Smooth muscle cell (in vitro differentiated cells): ENCODE results near the gene SLC27A3. TPM values are rescaled to one million over a fixed set of nuclear protein-coding genes. Genes with fewer than 3 reads are reported as not detected.
A peak's percentile ranks its signal among the peaks of the same experiment; 100 is the strongest.

Source experiments
- DNase-seq: peaks from one replicate; lab custom pipeline; 2025; ENCODE audit not compliant: unreplicated experiment; lab: John Stamatoyannopoulos, UW
- H2AFZ ChIP-seq: fragments of 200-600 bp; sonication (generic); 2 replicates; pipeline ENCODE4 v1.6.0; 2016; ENCODE audit warnings: antibody characterized with exemption, low read depth, mild to moderate bottlenecking
- H3F3A ChIP-seq: fragments of 200-600 bp; sonication (generic); 2 replicates; pipeline ENCODE4 v1.6.0; 2017; ENCODE audit warnings: antibody characterized with exemption, low read depth
- H3K27ac ChIP-seq: fragments of 200-600 bp; sonication (generic); 2 replicates; pipeline ENCODE4 v1.5.1; 2016; ENCODE audit warnings: low read depth, mild to moderate bottlenecking
- H3K27me3 ChIP-seq: fragments of 200-600 bp; sonication (generic); 2 replicates; pipeline ENCODE4 v1.6.1; 2016; ENCODE audit warnings: low read depth, mild to moderate bottlenecking
- H3K36me3 ChIP-seq: fragments of 200-600 bp; sonication (generic); 2 replicates; pipeline ENCODE4 v1.5.1; 2016; ENCODE audit warnings: low read depth
- H3K4me1 ChIP-seq: fragments of 200-600 bp; sonication (generic); 2 replicates; pipeline ENCODE4 v1.5.1; 2016; ENCODE audit warnings: low read depth
- H3K4me2 ChIP-seq: fragments of 200-600 bp; sonication (generic); 2 replicates; pipeline ENCODE4 v1.6.0; 2016; ENCODE audit warnings: mild to moderate bottlenecking
- H3K4me3 ChIP-seq: fragments of 200-600 bp; sonication (generic); 2 replicates; pipeline ENCODE4 v1.5.1; 2016; ENCODE audit warnings: mild to moderate bottlenecking
- H3K79me2 ChIP-seq: fragments of 200-600 bp; sonication (generic); 2 replicates; pipeline ENCODE4 v1.6.0; 2016; ENCODE audit warnings: low read depth, mild to moderate bottlenecking
- H3K9ac ChIP-seq: fragments of 200-600 bp; sonication (generic); 2 replicates; pipeline ENCODE4 v1.6.0; 2016; ENCODE audit warnings: low read depth
- H3K9me3 ChIP-seq: fragments of 200-600 bp; sonication (generic); replicated peaks from 2 replicates; pipeline ENCODE4 v1.5.1; 2016; ENCODE audit warnings: low read depth
- H4K20me1 ChIP-seq: fragments of 200-600 bp; sonication (generic); 2 replicates; pipeline ENCODE4 v1.6.0; 2016; ENCODE audit warnings: low read depth
- WGBS: methylation state at CpG from one replicate; pipeline ENCODE4 v1.1.7; 2016; ENCODE audit warnings: low lambda C conversion rate; 5-methylcytosine and 5-hydroxymethylcytosine counted together
- polyA plus RNA-seq: library from polyadenylated mRNA; unstranded; fragments of >200 nt; fragmentation: Nextera tagmentation; extraction: Ambion mirVana; gene quantifications from 2 replicates; pipeline ENCODE4 v1.2.1, GENCODE V29; 2016
- total RNA-seq: library from RNA; depleted of rRNA; stranded (reverse); fragments of >200 nt; gene quantifications from 2 replicates; pipeline ENCODE4 v1.2.3, GENCODE V29; 2014
- TF ChIP-seq, protein P1 (sequence below): fragments of 200-600 bp; sonication (generic); IDR thresholded peaks from 2 replicates; pipeline ENCODE4 v1.5.1; 2017; ENCODE audit warnings: borderline replicate concordance, mild to moderate bottlenecking, antibody characterized with exemption; ENCODE audit not compliant: insufficient read depth, poor library complexity, severe bottlenecking

Gene SLC27A3
- total and polyA plus RNA-seq, 2 experiments from 2014 or later = 21.3 to 41.0 TPM

DNA sequence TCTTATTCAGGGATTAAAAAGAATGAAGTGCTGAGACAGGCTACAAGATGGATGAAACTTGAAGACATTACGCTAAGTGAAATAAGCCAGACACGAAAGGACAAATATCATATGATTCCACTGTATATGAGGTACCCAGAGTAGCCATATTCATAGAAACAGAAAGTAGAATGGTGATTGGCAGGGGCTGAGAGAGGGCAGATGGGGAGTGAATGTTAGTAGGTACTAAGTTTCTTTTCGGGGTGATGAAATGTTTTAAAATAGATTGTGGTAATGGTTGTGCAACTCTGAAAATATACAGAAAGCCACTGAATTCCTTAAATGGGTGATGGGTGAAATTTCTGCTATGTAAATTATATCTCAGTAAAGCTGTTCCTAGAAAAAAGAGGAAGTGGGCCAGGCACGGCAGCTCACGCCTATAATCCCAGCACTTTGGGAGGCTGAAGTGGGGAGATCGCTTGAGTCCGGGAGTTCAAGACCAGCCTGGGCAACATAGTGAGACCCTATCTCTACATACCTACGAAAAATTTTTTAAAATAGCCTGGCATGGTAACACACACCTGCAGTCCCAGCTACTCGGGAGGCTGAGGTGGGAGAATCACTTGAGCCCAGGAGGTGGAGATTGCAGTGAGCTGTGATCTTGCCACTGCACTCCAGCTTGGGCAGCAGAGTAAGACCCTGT, 15.9 kb downstream of the SLC27A3 start:
- Histone ChIP-seq H4K20me1 (no peaks in the 10 kb centered on the region), H3K4me1 (peaks cover 23% of the 10 kb centered on the region), H3K9ac (peak overlapping the region; percentile 92), H2AFZ (no peak overlapping the region), H3K79me2 (peaks cover 19% of the 10 kb centered on the region), H3K9me3 (no peaks in the 10 kb centered on the region), H3K27me3 (no peaks in the 10 kb centered on the region), H3K36me3 (no peaks in the 10 kb centered on the region), H3F3A (peaks cover 9% of the 10 kb centered on the region), H3K4me2 (peak overlapping the region; percentile 88), H3K27ac (peak overlapping the region; percentile 98), H3K4me3 (peak overlapping the region; percentile 46)
- TF ChIP-seq, protein P1, sequence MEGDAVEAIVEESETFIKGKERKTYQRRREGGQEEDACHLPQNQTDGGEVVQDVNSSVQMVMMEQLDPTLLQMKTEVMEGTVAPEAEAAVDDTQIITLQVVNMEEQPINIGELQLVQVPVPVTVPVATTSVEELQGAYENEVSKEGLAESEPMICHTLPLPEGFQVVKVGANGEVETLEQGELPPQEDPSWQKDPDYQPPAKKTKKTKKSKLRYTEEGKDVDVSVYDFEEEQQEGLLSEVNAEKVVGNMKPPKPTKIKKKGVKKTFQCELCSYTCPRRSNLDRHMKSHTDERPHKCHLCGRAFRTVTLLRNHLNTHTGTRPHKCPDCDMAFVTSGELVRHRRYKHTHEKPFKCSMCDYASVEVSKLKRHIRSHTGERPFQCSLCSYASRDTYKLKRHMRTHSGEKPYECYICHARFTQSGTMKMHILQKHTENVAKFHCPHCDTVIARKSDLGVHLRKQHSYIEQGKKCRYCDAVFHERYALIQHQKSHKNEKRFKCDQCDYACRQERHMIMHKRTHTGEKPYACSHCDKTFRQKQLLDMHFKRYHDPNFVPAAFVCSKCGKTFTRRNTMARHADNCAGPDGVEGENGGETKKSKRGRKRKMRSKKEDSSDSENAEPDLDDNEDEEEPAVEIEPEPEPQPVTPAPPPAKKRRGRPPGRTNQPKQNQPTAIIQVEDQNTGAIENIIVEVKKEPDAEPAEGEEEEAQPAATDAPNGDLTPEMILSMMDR = no peak
- DNase-seq = no peak
- 43% methylated on average over 9 of the region's 9 CpGs for WGBS

DNA sequence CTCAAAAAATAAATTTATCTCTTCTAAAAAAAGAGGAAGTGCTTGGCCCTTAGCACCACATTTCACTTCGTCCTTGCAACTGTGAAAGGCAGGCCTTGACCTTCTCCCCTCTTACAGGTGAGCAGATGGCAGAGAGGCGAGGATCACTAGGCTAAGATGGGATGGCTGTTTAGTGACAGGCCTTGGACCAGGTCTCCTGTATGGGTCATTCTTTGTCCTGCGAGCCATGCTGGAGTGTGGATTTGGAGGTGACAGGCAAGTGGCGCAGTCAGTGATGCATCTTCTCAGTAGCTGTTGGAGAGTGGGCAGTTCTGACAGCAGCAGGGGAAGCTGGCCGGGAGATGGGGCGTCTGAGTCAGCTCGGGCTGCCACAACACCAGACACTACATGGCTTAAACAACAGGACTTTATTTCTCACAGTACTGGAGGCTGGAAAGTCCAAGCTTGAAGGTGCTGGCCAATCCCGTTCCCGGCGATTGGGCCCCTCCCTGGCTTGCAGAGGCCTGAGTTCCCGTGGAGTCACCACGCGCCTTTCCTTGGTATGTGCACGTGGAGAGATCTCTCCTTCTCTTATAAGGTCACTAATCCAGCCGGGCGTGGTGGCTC, 16.5 kb downstream of the SLC27A3 start:
- Histone ChIP-seq H3K4me2 (peak overlapping the region; percentile 88), H3K79me2 (peaks cover 15% of the 10 kb centered on the region), H3K9ac (peak overlapping the region; percentile 92), H3K4me3 (no peak overlapping the region), H3K27ac (peak overlapping the region; percentile 98), H2AFZ (no peak overlapping the region), H3K9me3 (no peaks in the 10 kb centered on the region), H3K36me3 (no peaks in the 10 kb centered on the region), H3K4me1 (peaks cover 23% of the 10 kb centered on the region), H3K27me3 (no peaks in the 10 kb centered on the region), H4K20me1 (no peaks in the 10 kb centered on the region), H3F3A (peaks cover 9% of the 10 kb centered on the region)
- WGBS = 42% methylated on average over 16 of the region's 16 CpGs
- TF ChIP-seq, protein P1 = no peak
- peak; percentile 35 for DNase-seq

DNA sequence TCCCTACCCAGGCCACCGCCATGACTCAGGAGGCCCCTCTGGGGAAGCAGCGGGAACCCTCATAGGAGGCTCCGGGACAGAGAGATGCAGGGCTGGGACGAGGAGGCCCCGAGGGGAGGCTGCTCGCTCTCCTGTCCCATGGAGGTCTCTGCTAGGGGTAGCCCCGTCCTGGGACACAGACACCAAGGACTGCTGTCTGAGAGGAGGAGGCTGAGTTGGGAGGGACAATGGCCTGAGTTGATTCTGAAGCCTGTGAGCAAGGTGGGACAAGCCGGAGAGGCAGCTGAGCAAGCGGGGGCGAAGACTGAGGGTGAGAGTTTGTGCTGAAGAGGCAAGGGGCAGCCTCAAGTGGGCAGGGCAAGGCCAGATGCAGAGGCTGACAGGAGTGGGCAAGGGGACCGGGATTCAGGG, 17.4 kb downstream of the SLC27A3 start:
- Histone ChIP-seq H2AFZ (no peak overlapping the region), H3F3A (peaks cover 9% of the 10 kb centered on the region), H3K9ac (no peak overlapping the region), H3K27ac (peak overlapping the region; percentile 98), H3K36me3 (no peaks in the 10 kb centered on the region), H3K4me2 (no peak overlapping the region), H3K4me1 (peaks cover 23% of the 10 kb centered on the region), H3K27me3 (no peaks in the 10 kb centered on the region), H4K20me1 (no peaks in the 10 kb centered on the region), H3K4me3 (no peak overlapping the region), H3K9me3 (no peaks in the 10 kb centered on the region), H3K79me2 (peaks cover 9% of the 10 kb centered on the region)
- 87% methylated on average over 11 of the region's 11 CpGs for WGBS
- TF ChIP-seq, protein P1 = no peak
- DNase-seq = no peak
